Measurements from ENCODE around the gene SRGAP3. TPM values are rescaled to one million over a fixed set of nuclear protein-coding genes. Genes with fewer than 3 reads are reported as not detected.

The SRGAP3 gene
- total and polyA plus RNA-seq, 10 of the 15 experiments (the other 5 are each of a cell fraction or from before 2014, with no cell fraction given) = 0.32 to 1.7 (median 0.99) TPM

DNA sequence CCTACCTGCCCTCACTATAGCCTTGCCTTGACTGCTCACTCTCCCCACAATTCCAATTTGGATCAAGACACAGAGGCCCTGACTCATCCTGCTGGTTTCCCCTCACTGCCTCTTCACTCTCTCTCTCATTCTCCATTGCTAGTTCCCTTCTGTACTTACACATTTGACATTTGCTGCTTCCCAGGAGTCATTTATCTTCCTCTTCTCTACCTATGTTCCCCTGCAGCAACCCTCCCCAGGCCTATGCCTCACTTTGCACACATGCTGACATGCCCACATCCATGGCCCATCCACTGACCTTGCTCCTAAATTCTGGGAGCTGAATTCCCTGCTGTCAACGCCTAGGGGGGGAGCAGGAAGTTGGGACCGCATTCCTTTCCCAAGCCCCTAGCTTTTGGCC is 82.2 kb downstream of the SRGAP3 start:
- H3K9me3 ChIP-seq (replicated peaks; ENCODE audit: control insufficient read depth, insufficient read depth, low read length) = no peaks in the 10 kb centered on the region
- no TSS peak for BruUV-seq (replicated peaks)
- no peak overlapping the region for H3K9ac ChIP-seq (ENCODE audit: control insufficient read depth, insufficient read depth, low read length)
- in situ Hi-C loops (cut with MboI) (no loop called here), intact Hi-C loops (cut with micrococcal nuclease; ENCODE audit: unreplicated experiment) (no loop called here)
- RAD21 ChIA-PET (ENCODE audit: unreplicated experiment) = no interaction called here
- DNase-seq (ENCODE audit: low read depth, low spot score) (no peak), ATAC-seq (no peak), FAIRE-seq (no peak)
- POLR2A ChIA-PET = interaction anchor here (1.7 kb wide), 1 partner anchor 9 kb away, joined by 4 read pairs; no protein-coding TSS in a partner anchor
- no peak overlapping the region for H3K27ac ChIP-seq (ENCODE audit: control insufficient read depth, insufficient read depth)
- no peak overlapping the region for H3K4me3 ChIP-seq
- H3K27me3 ChIP-seq (replicated peaks in 1 of 2; ENCODE audit: control insufficient read depth in 2 of 2, insufficient read depth in 2 of 2, low read length in 1 of 2) = no peaks in the 10 kb centered on the region
- TF ChIP-seq NFIC (IDR thresholded peaks at IDR 0.05; ENCODE audit: low read depth, low read length) = no peak
- TF ChIP-seq BCL11A (IDR thresholded peaks at IDR 0.05; ENCODE audit: low read depth, low read length) = no peak
- TF ChIP-seq BACH1 (IDR thresholded peaks at IDR 0.05; ENCODE audit: borderline replicate concordance) = no peak
- no peak for TF ChIP-seq HCFC1 (IDR thresholded peaks at IDR 0.05; ENCODE audit: low read length)
- no peak for TF ChIP-seq SMARCA5 (IDR thresholded peaks at IDR 0.05)
- TF ChIP-seq IKZF1 (conservative IDR thresholded peaks at IDR 0.05) = no peak
- TF ChIP-seq FOS (IDR thresholded peaks at IDR 0.05; ENCODE audit: borderline replicate concordance, extremely low read depth, insufficient read length) = no peak
- no peak for TF ChIP-seq ZSCAN29 (IDR thresholded peaks at IDR 0.05)
- TF ChIP-seq PAX8 (IDR thresholded peaks at IDR 0.05) = no peak
- CTCF ChIA-PET = interaction anchor here (1.1 kb wide), 1 partner anchor 82 kb away, joined by 3 read pairs; the partner anchor contains the start of gene SRGAP3
- H2AFZ ChIP-seq (ENCODE audit: control insufficient read depth, low read depth, low read length) = no peak overlapping the region
- WGBS (ENCODE audit: insufficient coverage, insufficient replicate concordance, low lambda C conversion rate, missing lambda C conversion rate) = 100% methylated on average over 2 of the region's 2 CpGs
- peaks cover 35% of the 10 kb centered on the region for H3K4me1 ChIP-seq (ENCODE audit: control insufficient read depth, insufficient read depth, low read length)
- H3K36me3 ChIP-seq (ENCODE audit: control insufficient read depth in 2 of 2, insufficient read depth in 2 of 2, low read length in 1 of 2) = no peaks in the 10 kb centered on the region
- no peak overlapping the region for H3K4me2 ChIP-seq (ENCODE audit: control insufficient read depth, insufficient read depth)
- H4K20me1 ChIP-seq (ENCODE audit: control insufficient read depth, insufficient read depth) = no peaks in the 10 kb centered on the region
- H3K79me2 ChIP-seq (ENCODE audit: control insufficient read depth, insufficient read depth, low read length) = no peaks in the 10 kb centered on the region
- SMC1A ChIA-PET (ENCODE audit: uncharacterized antibody, unreplicated experiment) = no interaction called here

DNA sequence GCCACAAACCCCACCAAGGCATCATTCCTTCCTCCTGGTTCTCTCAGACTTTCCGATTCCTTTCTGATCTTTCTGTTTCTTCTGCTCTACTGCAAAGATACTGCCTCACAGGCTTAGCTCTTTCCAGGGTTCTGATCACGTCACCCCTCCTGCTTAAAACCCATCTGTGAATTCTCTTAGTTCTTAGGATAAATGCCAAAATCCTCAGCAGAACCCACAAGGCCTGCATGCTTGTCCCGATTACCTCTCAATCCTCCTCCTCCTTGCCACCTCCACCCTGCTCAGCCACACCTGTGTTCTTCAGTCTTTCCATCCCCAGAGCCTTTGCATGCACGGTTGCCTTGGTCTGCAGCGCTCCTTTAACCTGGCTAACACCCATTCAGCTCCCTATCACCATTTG is 84.0 kb downstream of the SRGAP3 start:
- H3K4me2 ChIP-seq (ENCODE audit: control insufficient read depth, insufficient read depth) = no peak overlapping the region
- H3K4me1 ChIP-seq (ENCODE audit: control insufficient read depth, insufficient read depth, low read length) = peaks cover 31% of the 10 kb centered on the region
- no peaks in the 10 kb centered on the region for H3K36me3 ChIP-seq (ENCODE audit: control insufficient read depth in 2 of 2, insufficient read depth in 2 of 2, low read length in 1 of 2)
- DNase-seq (ENCODE audit: low read depth, low spot score) (no peak), ATAC-seq (no peak), FAIRE-seq (no peak)
- 66% methylated on average over 5 of the region's 5 CpGs for WGBS (ENCODE audit: insufficient coverage, insufficient replicate concordance, low lambda C conversion rate, missing lambda C conversion rate)
- intact Hi-C loops (cut with micrococcal nuclease; ENCODE audit: unreplicated experiment) (no loop called here), in situ Hi-C loops (cut with MboI) (no loop called here)
- ChIA-PET POLR2A (interaction anchor here (0.6 kb wide), 1 partner anchor 866 kb away, joined by 3 read pairs; no protein-coding TSS in a partner anchor), CTCF (no interaction called here), SMC1A (ENCODE audit: uncharacterized antibody, unreplicated experiment) (no interaction called here), RAD21 (ENCODE audit: unreplicated experiment) (no interaction called here)
- no TSS peak for BruUV-seq (replicated peaks)
- H3K9me3 ChIP-seq (replicated peaks; ENCODE audit: control insufficient read depth, insufficient read depth, low read length) = no peaks in the 10 kb centered on the region
- H4K20me1 ChIP-seq (ENCODE audit: control insufficient read depth, insufficient read depth) = no peaks in the 10 kb centered on the region
- H3K79me2 ChIP-seq (ENCODE audit: control insufficient read depth, insufficient read depth, low read length) = no peaks in the 10 kb centered on the region
- no peak overlapping the region for H2AFZ ChIP-seq (ENCODE audit: control insufficient read depth, low read depth, low read length)
- H3K27me3 ChIP-seq (replicated peaks in 1 of 2; ENCODE audit: control insufficient read depth in 2 of 2, insufficient read depth in 2 of 2, low read length in 1 of 2) = no peaks in the 10 kb centered on the region
- no peak overlapping the region for H3K9ac ChIP-seq (ENCODE audit: control insufficient read depth, insufficient read depth, low read length)
- H3K27ac ChIP-seq (ENCODE audit: control insufficient read depth, insufficient read depth) = no peak overlapping the region
- H3K4me3 ChIP-seq = no peak overlapping the region
- TF ChIP-seq, protein P1, sequence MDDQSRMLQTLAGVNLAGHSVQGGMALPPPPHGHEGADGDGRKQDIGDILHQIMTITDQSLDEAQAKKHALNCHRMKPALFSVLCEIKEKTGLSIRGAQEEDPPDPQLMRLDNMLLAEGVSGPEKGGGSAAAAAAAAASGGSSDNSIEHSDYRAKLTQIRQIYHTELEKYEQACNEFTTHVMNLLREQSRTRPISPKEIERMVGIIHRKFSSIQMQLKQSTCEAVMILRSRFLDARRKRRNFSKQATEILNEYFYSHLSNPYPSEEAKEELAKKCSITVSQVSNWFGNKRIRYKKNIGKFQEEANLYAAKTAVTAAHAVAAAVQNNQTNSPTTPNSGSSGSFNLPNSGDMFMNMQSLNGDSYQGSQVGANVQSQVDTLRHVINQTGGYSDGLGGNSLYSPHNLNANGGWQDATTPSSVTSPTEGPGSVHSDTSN (IDR thresholded peaks at IDR 0.05; ENCODE audit: insufficient replicate concordance, low read depth, low read length) = no peak
- TF ChIP-seq TCF3 (IDR thresholded peaks at IDR 0.05; ENCODE audit: borderline replicate concordance, insufficient read depth, low read depth, low read length) (no peak), SRF (IDR thresholded peaks at IDR 0.05; ENCODE audit: low read depth in 2 of 2, low read length in 2 of 2) (no peak), WRNIP1 (IDR thresholded peaks at IDR 0.05; ENCODE audit: borderline replicate concordance, low read depth, low read length) (no peak), SIN3A (IDR thresholded peaks at IDR 0.05; ENCODE audit: low read depth, low read length) (no peak), HDAC2 (IDR thresholded peaks at IDR 0.05) (no peak), PAX8 (IDR thresholded peaks at IDR 0.05) (no peak), SP1 (IDR thresholded peaks at IDR 0.05; ENCODE audit: low read depth, low read length) (no peak)
- TF ChIP-seq, protein P2, sequence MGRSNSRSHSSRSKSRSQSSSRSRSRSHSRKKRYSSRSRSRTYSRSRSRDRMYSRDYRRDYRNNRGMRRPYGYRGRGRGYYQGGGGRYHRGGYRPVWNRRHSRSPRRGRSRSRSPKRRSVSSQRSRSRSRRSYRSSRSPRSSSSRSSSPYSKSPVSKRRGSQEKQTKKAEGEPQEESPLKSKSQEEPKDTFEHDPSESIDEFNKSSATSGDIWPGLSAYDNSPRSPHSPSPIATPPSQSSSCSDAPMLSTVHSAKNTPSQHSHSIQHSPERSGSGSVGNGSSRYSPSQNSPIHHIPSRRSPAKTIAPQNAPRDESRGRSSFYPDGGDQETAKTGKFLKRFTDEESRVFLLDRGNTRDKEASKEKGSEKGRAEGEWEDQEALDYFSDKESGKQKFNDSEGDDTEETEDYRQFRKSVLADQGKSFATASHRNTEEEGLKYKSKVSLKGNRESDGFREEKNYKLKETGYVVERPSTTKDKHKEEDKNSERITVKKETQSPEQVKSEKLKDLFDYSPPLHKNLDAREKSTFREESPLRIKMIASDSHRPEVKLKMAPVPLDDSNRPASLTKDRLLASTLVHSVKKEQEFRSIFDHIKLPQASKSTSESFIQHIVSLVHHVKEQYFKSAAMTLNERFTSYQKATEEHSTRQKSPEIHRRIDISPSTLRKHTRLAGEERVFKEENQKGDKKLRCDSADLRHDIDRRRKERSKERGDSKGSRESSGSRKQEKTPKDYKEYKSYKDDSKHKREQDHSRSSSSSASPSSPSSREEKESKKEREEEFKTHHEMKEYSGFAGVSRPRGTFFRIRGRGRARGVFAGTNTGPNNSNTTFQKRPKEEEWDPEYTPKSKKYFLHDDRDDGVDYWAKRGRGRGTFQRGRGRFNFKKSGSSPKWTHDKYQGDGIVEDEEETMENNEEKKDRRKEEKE (IDR thresholded peaks at IDR 0.05) = no peak
